C4-2B (cell line): Measurements from ENCODE around the gene LGI2.

Source experiments
- CTCF ChIP-seq: fragments of 450-650 bp; conservative IDR thresholded peaks from 2 replicates; pipeline ENCODE4 v1.5.1; 2017; ENCODE audit warnings: mild to moderate bottlenecking
- ZFX ChIP-seq: fragments of 450-650 bp; IDR thresholded peaks from 2 replicates; pipeline ENCODE4 v1.6.1; 2017

GRCh38 chr4:25070545-25070944, 39.8 kb upstream of the LGI2 start:
- TF ChIP-seq CTCF = no peak
- TF ChIP-seq ZFX = no peak
